GM12878 (cell line): ENCODE data around the gene ZNG1C.
"Not testable (repeated sequence)": the region's sequence is repeated elsewhere in the genome, so short reads cannot be mapped to it uniquely, and the experiment has no call there.

ENCODE experiments used
- CREM ChIP-seq: IDR thresholded peaks from 2 replicates; pipeline ENCODE4 v1.6.1; 2014; ENCODE audit warnings: antibody characterized with exemption, low read depth
- CTCF ChIP-seq, 3 experiments: IDR thresholded peaks in 2 of 3; conservative IDR thresholded peaks in 1 of 3; 2 replicates each; pipeline ENCODE4 v1.5.1; 2011; ENCODE audit warnings: low read depth in 3 of 3, low read length in 3 of 3, mild to moderate bottlenecking in 3 of 3, control low read depth in 2 of 3, moderate library complexity in 2 of 3, inconsistent platforms in 1 of 3, mixed read lengths in 1 of 3; ENCODE audit not compliant: control insufficient read depth in 2 of 3, insufficient read depth in 1 of 3; ENCODE audit errors: extremely low read depth in 1 of 3
- EZH2 ChIP-seq: IDR thresholded peaks from 2 replicates; pipeline ENCODE4 v1.6.1; 2012; ENCODE audit warnings: low read depth, mild to moderate bottlenecking, control low read depth, inconsistent platforms, low read length, borderline replicate concordance; ENCODE audit not compliant: control insufficient read depth
- HDAC2 ChIP-seq: fragments of 200-600 bp; sonication (generic); IDR thresholded peaks from 2 replicates; pipeline ENCODE4 v1.6.1; 2017
- IKZF1 ChIP-seq: fragments of 450-650 bp; conservative IDR thresholded peaks from 2 replicates; pipeline ENCODE4 v1.6.1; 2017; ENCODE audit warnings: antibody characterized with exemption, mild to moderate bottlenecking
- MYC ChIP-seq: IDR thresholded peaks from 2 replicates; pipeline ENCODE4 v1.6.1; 2011; ENCODE audit warnings: mild to moderate bottlenecking, low read length, moderate library complexity, inconsistent platforms; ENCODE audit not compliant: insufficient read depth, insufficient replicate concordance, insufficient read length, severe bottlenecking
- POLR2A ChIP-seq: IDR thresholded peaks from 2 replicates; pipeline ENCODE4 v1.6.1; 2011; ENCODE audit warnings: low read depth, mild to moderate bottlenecking, low read length
- POLR2AphosphoS2 ChIP-seq: IDR thresholded peaks from 2 replicates; pipeline ENCODE4 v1.6.1; 2011; ENCODE audit warnings: low read depth, mild to moderate bottlenecking, low read length, improper control_type of control experiment, moderate library complexity
- POLR2AphosphoS5 ChIP-seq: IDR thresholded peaks from 2 replicates; pipeline ENCODE4 v1.6.1; 2011; ENCODE audit warnings: mild to moderate bottlenecking, low read length, inconsistent platforms
- POU2F2 ChIP-seq: IDR thresholded peaks from 3 replicates; pipeline ENCODE4 v1.6.1; 2011; ENCODE audit warnings: low read depth, mild to moderate bottlenecking, low read length, borderline replicate concordance
- RFX5 ChIP-seq: IDR thresholded peaks from 2 replicates; pipeline ENCODE4 v1.6.1; 2011; ENCODE audit warnings: low read depth, low read length, improper control_type of control experiment
- YY1 ChIP-seq: IDR thresholded peaks from 2 replicates; pipeline ENCODE4 v1.6.1; 2011; ENCODE audit warnings: low read depth, mild to moderate bottlenecking, low read length
- ZZZ3 ChIP-seq: IDR thresholded peaks from 2 replicates; pipeline ENCODE4 v1.6.1; 2011; ENCODE audit warnings: low read depth; ENCODE audit not compliant: control insufficient read depth, insufficient read length

- TF ChIP-seq CTCF (IDR thresholded peaks at IDR 0.05 in 2 of 3, conservative IDR thresholded peaks at IDR 0.05 in 1 of 3; ENCODE audit: control insufficient read depth in 2 of 3, extremely low read depth in 1 of 3, insufficient read depth in 1 of 3, low read depth in 3 of 3, low read length in 3 of 3); POLR2AphosphoS2; CREM; POLR2A; IKZF1; MYC; HDAC2; RFX5; POLR2AphosphoS5; POU2F2; EZH2; YY1; ZZZ3: not testable (repeated sequence)
Observed at GRCh38 chr9:68304777-68305176, 63.0 kb downstream of the ZNG1C start.
